Activated B cell treated with CpG ODN at 0.5 μM for 24 hours (primary cell): ENCODE measurements around the gene PSMD6. TPM values are rescaled to one million over a fixed set of nuclear protein-coding genes. Genes with fewer than 3 reads are reported as not detected.

ENCODE experiments used
- ATAC-seq: fragments of 200-7000 bp; cut with Tn5 transposase; one replicate; pipeline ENCODE4 v1.10.0; 2021; ENCODE audit warnings: low read depth, mild to moderate bottlenecking, moderate library complexity
- CTCF ChIA-PET: fragments of 350-600 bp; sonication (Branson Sonifier 250); formaldehyde crosslinking; loops from one replicate; lab custom pipeline; 2021; ENCODE audit warnings: antibody characterized with exemption; lab: Charles Lee
- POLR2A ChIA-PET: fragments of 350-600 bp; sonication (Branson Sonifier 250); formaldehyde crosslinking; loops from one replicate; lab custom pipeline; 2021; ENCODE audit warnings: antibody characterized with exemption; lab: Charles Lee
- DNase-seq: peaks from one replicate; pipeline ENCODE4 v3.0.0; 2022
- H3K27ac Mint-ChIP-seq: one replicate; pipeline ENCODE4 v1.8.0; 2020; ENCODE audit warnings: mixed read lengths
- H3K27me3 Mint-ChIP-seq: one replicate; pipeline ENCODE4 v1.8.0; 2021; ENCODE audit warnings: mixed read lengths
- H3K36me3 Mint-ChIP-seq: one replicate; pipeline ENCODE4 v1.8.0; 2021; ENCODE audit warnings: low read depth, mixed read lengths
- H3K4me1 Mint-ChIP-seq: one replicate; pipeline ENCODE4 v1.8.0; 2021; ENCODE audit warnings: mixed read lengths
- H3K4me3 Mint-ChIP-seq: one replicate; pipeline ENCODE4 v1.8.0; 2020; ENCODE audit warnings: mild to moderate bottlenecking, mixed read lengths
- H3K9me3 Mint-ChIP-seq: one replicate; pipeline ENCODE4 v1.8.0; 2020; ENCODE audit warnings: mixed read lengths
- CTCF ChIP-seq: fragments of 200-600 bp; IDR thresholded peaks from one replicate; pipeline ENCODE4 v1.8.0; 2022; ENCODE audit warnings: antibody characterized with exemption, mild to moderate bottlenecking
- intact Hi-C: fragments of 100-400 bp; cut with micrococcal nuclease; formaldehyde crosslinking; loops from one replicate; pipeline ENCODE4 v1.15.1; 2024
- total RNA-seq: library from RNA; stranded (reverse); gene quantifications from 2 replicates; pipeline ENCODE4 v1.2.3, GENCODE V29; 2022

Gene PSMD6
- total RNA-seq, 1 donor from 2014 or later, result 91.4 TPM

DNA sequence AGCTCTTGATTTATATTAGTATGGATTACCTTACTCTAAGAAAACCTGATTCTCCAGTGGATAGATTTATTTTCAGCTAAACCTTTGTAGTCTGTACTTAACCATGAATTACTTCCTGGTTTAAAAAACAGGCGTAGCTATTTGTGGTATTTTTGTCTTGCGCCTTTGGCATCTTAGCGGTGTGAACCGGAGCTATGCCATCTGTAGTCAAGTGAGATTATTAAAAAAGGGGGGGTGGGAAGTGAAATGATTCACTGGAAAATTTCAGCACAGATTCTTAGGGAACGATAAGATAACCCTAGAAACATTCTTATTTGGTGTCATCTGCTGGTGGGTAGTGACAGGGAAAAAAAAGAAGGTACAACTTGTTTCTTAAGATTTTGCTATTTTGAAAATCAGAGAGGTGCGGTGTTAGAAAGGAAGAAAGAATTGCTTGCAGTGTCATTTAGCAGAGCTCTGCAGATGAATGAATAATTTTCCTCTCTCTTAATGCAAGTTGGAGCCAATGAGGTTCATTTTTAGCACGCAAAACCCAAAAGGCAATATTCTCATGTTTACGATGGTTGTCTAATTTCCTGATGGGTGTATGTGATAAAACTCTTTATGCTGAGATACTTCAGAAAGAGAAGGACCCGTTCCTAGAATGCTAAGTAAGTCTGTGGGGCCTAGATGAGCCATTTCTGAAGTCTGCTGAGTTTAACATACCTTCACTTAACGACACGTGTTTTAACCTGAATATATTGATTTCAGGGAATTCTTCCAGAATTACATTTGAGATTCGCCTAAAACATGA lies 44.0 kb downstream of the PSMD6 start:
- DNase-seq (no peak), ATAC-seq (no peak)
- TF ChIP-seq CTCF, result no peak
- CTCF ChIA-PET, result interaction anchor here (1.1 to 2.2 kb wide), 6 partner anchors 13 to 44 kb away, joined by 3 to 11 read pairs (median 4); partner anchors contain the start of gene PSMD6
- peaks cover 17% of the 10 kb centered on the region for H3K4me1 Mint-ChIP-seq
- H3K27ac Mint-ChIP-seq, result peak overlapping the region; percentile 36
- H3K9me3 Mint-ChIP-seq, result no peaks in the 10 kb centered on the region
- H3K36me3 Mint-ChIP-seq, result peaks cover 56% of the 10 kb centered on the region
- no peak overlapping the region for H3K4me3 Mint-ChIP-seq
- no peaks in the 10 kb centered on the region for H3K27me3 Mint-ChIP-seq
- POLR2A ChIA-PET, result no interaction called here
- intact Hi-C loops, result no loop called here

- ChIA-PET POLR2A (interaction anchor here (0.6 kb wide), 1 partner anchor 19 kb away, joined by 3 read pairs; no protein-coding TSS in a partner anchor), CTCF (interaction anchor here (1.5 to 2.2 kb wide), 3 partner anchors 15 to 46 kb away, joined by 3 to 11 read pairs (median 4); partner anchors contain the start of gene PSMD6)
- Mint-ChIP-seq H3K4me3 (no peak overlapping the region), H3K9me3 (no peaks in the 10 kb centered on the region), H3K4me1 (peaks cover 17% of the 10 kb centered on the region), H3K27me3 (no peaks in the 10 kb centered on the region), H3K36me3 (peaks cover 60% of the 10 kb centered on the region), H3K27ac (no peak overlapping the region)
- TF ChIP-seq CTCF, result no peak
- ATAC-seq, result no peak
- no peak for DNase-seq
- intact Hi-C loops, result no loop called here
Measured at GRCh38 chr3:63977893-63978292, 45.4 kb downstream of the PSMD6 start.

DNA sequence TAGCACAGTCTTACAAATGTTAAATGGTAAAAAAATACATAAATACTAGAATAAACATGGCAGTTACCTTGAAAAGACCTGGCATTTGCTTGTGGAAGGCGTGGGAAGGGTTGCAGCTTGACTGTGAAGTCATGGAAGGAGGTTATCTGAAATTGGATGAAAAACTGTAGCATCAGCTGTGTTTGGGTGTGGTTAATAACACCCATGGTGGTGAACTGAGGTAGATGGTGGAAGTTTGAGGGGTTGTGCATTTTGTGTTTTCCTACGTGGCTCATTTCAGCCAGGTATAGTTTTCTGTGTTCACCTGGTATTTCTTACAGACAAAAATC lies 46.5 kb downstream of the PSMD6 start:
- Mint-ChIP-seq H3K9me3 (no peaks in the 10 kb centered on the region), H3K36me3 (peaks cover 56% of the 10 kb centered on the region), H3K4me3 (no peak overlapping the region), H3K27me3 (no peaks in the 10 kb centered on the region), H3K27ac (no peak overlapping the region), H3K4me1 (peaks cover 17% of the 10 kb centered on the region)
- ChIA-PET POLR2A (no interaction called here), CTCF (interaction anchor here (2.2 to 3.2 kb wide), 2 partner anchors 15 to 16 kb away, joined by 11 read pairs; no protein-coding TSS in a partner anchor)
- no peak for TF ChIP-seq CTCF
- DNase-seq (no peak), ATAC-seq (no peak)
- intact Hi-C loops, result no loop called here

DNA sequence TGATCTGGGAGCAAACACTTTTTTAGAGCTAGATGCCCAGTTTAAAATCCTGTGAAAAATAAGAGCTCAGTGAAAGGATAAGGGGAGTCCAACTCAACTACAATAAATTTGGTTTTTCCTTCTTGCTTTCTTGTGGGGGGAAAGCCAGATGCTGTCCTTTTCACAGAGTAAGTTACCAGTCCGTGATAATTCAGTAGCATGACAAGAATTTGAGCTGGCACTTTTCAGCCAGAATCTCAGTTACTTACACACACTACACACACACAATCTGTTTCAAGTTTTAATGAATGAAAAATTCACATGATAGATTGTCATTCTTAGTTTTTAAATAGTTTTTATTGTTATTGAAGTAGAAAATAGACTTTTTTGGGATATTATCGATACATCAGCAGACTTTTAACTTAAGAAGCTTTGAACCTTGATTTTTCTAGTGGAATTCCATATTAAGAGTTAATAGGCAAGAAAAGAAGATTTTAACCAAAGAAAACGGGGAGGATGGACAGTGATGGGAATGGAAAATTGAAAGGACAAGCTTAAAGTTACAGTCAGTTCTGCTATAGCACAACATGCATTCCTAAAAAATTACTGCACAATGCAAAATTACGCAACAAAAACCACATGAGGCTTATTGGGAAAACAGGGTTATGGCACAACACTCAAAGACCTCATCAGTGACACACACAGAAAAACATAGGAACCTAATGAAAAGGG lies 47.0 kb downstream of the PSMD6 start:
- Mint-ChIP-seq H3K27me3 (no peaks in the 10 kb centered on the region), H3K27ac (no peak overlapping the region), H3K36me3 (peaks cover 51% of the 10 kb centered on the region), H3K4me1 (peaks cover 18% of the 10 kb centered on the region), H3K4me3 (no peak overlapping the region), H3K9me3 (no peaks in the 10 kb centered on the region)
- ChIA-PET CTCF (interaction anchor here (3.2 kb wide), 1 partner anchor 15 kb away, joined by 11 read pairs; no protein-coding TSS in a partner anchor), POLR2A (no interaction called here)
- DNase-seq (no peak), ATAC-seq (no peak)
- intact Hi-C loops, result no loop called here
- TF ChIP-seq CTCF, result no peak

GRCh38 chr3:63975723-63976122 lies 47.6 kb downstream of the PSMD6 start:
- H3K4me1 Mint-ChIP-seq, result peaks cover 23% of the 10 kb centered on the region
- POLR2A ChIA-PET, result no interaction called here
- H3K27ac Mint-ChIP-seq, result no peak overlapping the region
- intact Hi-C loops, result no loop called here
- no peaks in the 10 kb centered on the region for H3K27me3 Mint-ChIP-seq
- peaks cover 46% of the 10 kb centered on the region for H3K36me3 Mint-ChIP-seq
- DNase-seq (no peak), ATAC-seq (no peak)
- no peak for TF ChIP-seq CTCF
- CTCF ChIA-PET, result interaction anchor here (3.2 kb wide), 1 partner anchor 14 kb away, joined by 11 read pairs; no protein-coding TSS in a partner anchor
- H3K4me3 Mint-ChIP-seq, result no peak overlapping the region
- no peaks in the 10 kb centered on the region for H3K9me3 Mint-ChIP-seq
